Neuronal stem cell (in vitro differentiated cells): ENCODE measurements around the gene NAA30.

ENCODE experiments used
- DNase-seq: peaks from one replicate; pipeline ENCODE4 v3.0.0-alpha.2; 2013; ENCODE audit warnings: low spot score
- H2AFZ ChIP-seq: one replicate; pipeline ENCODE4 v1.6.1; 2013; ENCODE audit warnings: mild to moderate bottlenecking, low read length, inconsistent platforms
- H2AK5ac ChIP-seq: 2 replicates; pipeline ENCODE4 v1.6.1; 2013; ENCODE audit warnings: low read depth, mild to moderate bottlenecking, inconsistent platforms, low read length, moderate library complexity, mixed read lengths
- H2BK120ac ChIP-seq: 2 replicates; pipeline ENCODE4 v1.6.1; 2013; ENCODE audit warnings: low read depth, mild to moderate bottlenecking, inconsistent platforms, low read length, moderate library complexity, mixed read lengths
- H2BK12ac ChIP-seq: one replicate; pipeline ENCODE4 v1.6.1; 2013; ENCODE audit warnings: low read length, inconsistent platforms
- H2BK15ac ChIP-seq: 2 replicates; pipeline ENCODE4 v1.6.1; 2013; ENCODE audit warnings: mild to moderate bottlenecking, low read length, inconsistent platforms, mixed read lengths
- H2BK5ac ChIP-seq: one replicate; pipeline ENCODE4 v1.6.1; 2013; ENCODE audit warnings: inconsistent platforms, mild to moderate bottlenecking, low read length, moderate library complexity
- H3K14ac ChIP-seq: one replicate; pipeline ENCODE4 v1.6.1; 2013; ENCODE audit warnings: low read length, inconsistent platforms
- H3K18ac ChIP-seq: 2 replicates; pipeline ENCODE4 v1.6.1; 2013; ENCODE audit warnings: low read length, inconsistent platforms
- H3K23ac ChIP-seq: 2 replicates; pipeline ENCODE4 v1.6.1; 2013; ENCODE audit warnings: low read depth, mild to moderate bottlenecking, mixed read lengths, low read length, inconsistent platforms; ENCODE audit not compliant: poor library complexity
- H3K27ac ChIP-seq: replicated peaks from 3 replicates; pipeline ENCODE4 v1.5.1; 2013; ENCODE audit warnings: low read length, inconsistent platforms
- H3K27me3 ChIP-seq, 3 experiments: 2 replicates each; pipeline ENCODE4 v1.6.1; 2013; ENCODE audit warnings: low read length in 3 of 3, mild to moderate bottlenecking in 2 of 3, inconsistent platforms in 1 of 3, low read depth in 1 of 3, mixed read lengths in 1 of 3, moderate library complexity in 1 of 3; ENCODE audit not compliant: control insufficient read depth in 3 of 3, insufficient read depth in 3 of 3
- H3K36me3 ChIP-seq, 2 donors: replicated peaks in 1 of 2; 2 replicates each; pipeline ENCODE4 v1.6.1; 2013; ENCODE audit warnings: low read length in 2 of 2; ENCODE audit not compliant: control insufficient read depth in 2 of 2, insufficient read depth in 2 of 2
- H3K4ac ChIP-seq: 2 replicates; pipeline ENCODE4 v1.6.1; 2013; ENCODE audit warnings: inconsistent platforms, mild to moderate bottlenecking, low read length, moderate library complexity
- H3K4me1 ChIP-seq, 2 donors: 1 replicate in 1 of 2; 2 replicates in 1 of 2; pipeline ENCODE4 v1.6.1; 2013; ENCODE audit warnings: low read length in 2 of 2, low read depth in 1 of 2; ENCODE audit not compliant: control insufficient read depth in 2 of 2, insufficient read depth in 1 of 2
- H3K4me2 ChIP-seq: one replicate; pipeline ENCODE4 v1.6.1; 2013; ENCODE audit warnings: mild to moderate bottlenecking, low read length, inconsistent platforms; ENCODE audit not compliant: insufficient read depth, poor library complexity, severe bottlenecking
- H3K4me3 ChIP-seq, 2 donors: 2 replicates each; pipeline ENCODE4 v1.5.1; 2013; ENCODE audit warnings: low read length in 2 of 2, mild to moderate bottlenecking in 2 of 2, inconsistent platforms in 1 of 2, moderate library complexity in 1 of 2
- H3K79me1 ChIP-seq: one replicate; pipeline ENCODE4 v1.6.1; 2013; ENCODE audit warnings: low read depth, mild to moderate bottlenecking, inconsistent platforms, low read length, moderate library complexity
- H3K9ac ChIP-seq: one replicate; pipeline ENCODE4 v1.6.1; 2013; ENCODE audit warnings: mild to moderate bottlenecking, low read depth, low read length, inconsistent platforms; ENCODE audit not compliant: poor library complexity
- H3K9me3 ChIP-seq, 2 donors: replicated peaks in 1 of 2; 2 replicates each; pipeline versions ENCODE3 to v1.6.1; 2013; ENCODE audit warnings: low read length in 2 of 2, mild to moderate bottlenecking in 2 of 2, inconsistent platforms in 1 of 2, low read depth in 1 of 2, mixed read lengths in 1 of 2, moderate library complexity in 1 of 2; ENCODE audit not compliant: control insufficient read depth in 2 of 2, insufficient read depth in 1 of 2
- H4K8ac ChIP-seq: one replicate; pipeline ENCODE4 v1.6.1; 2013; ENCODE audit warnings: low read depth, mild to moderate bottlenecking, inconsistent platforms, low read length, moderate library complexity
- H4K91ac ChIP-seq: one replicate; pipeline ENCODE4 v1.6.1; 2013; ENCODE audit warnings: low read length, low read depth, mild to moderate bottlenecking, inconsistent platforms; ENCODE audit not compliant: poor library complexity
- WGBS, 2 donors: extraction: QIAGEN DNeasy Blood & Tissue Kit; methylation state at CpG; one replicate each; pipeline ENCODE4 v1.1.7; 2013; ENCODE audit warnings: missing lambda C conversion rate in 2 of 2, mixed read lengths in 1 of 2; ENCODE audit not compliant: insufficient read length in 2 of 2, insufficient replicate concordance in 1 of 2; ENCODE audit errors: extremely low coverage in 2 of 2; 5-methylcytosine and 5-hydroxymethylcytosine counted together

The NAA30 gene

GRCh38 chr14:57389646-57390036 is 745 bp upstream of the NAA30 start:
- DNase-seq = no peak
- peaks cover 3 to 16% of the 10 kb centered on the region in 2 donors for H3K4me1 ChIP-seq
- H2BK120ac ChIP-seq = no peak overlapping the region
- no peaks in the 10 kb centered on the region for H3K9me3 ChIP-seq
- WGBS, 2 donors = no CpG with 5 or more reads among the region's 5 CpGs
- no peak overlapping the region for H3K27ac ChIP-seq
- H3K36me3 ChIP-seq = peaks cover 0 to 14% of the 10 kb centered on the region in 2 donors
- no peak overlapping the region for H2AK5ac ChIP-seq
- peak overlapping the region; percentile 60 for H3K4me2 ChIP-seq
- peaks cover 2% of the 10 kb centered on the region for H3K79me1 ChIP-seq
- H2BK15ac ChIP-seq = no peak overlapping the region
- H2BK12ac ChIP-seq = no peak overlapping the region
- H3K9ac ChIP-seq = no peak overlapping the region
- no peak overlapping the region for H3K18ac ChIP-seq
- H4K91ac ChIP-seq = no peak overlapping the region
- H3K4me3 ChIP-seq = peak overlapping the region; percentile 75 to 99
- H3K4ac ChIP-seq = no peak overlapping the region
- H2BK5ac ChIP-seq = no peak overlapping the region
- no peak overlapping the region for H3K23ac ChIP-seq
- H3K14ac ChIP-seq = no peak overlapping the region
- no peak overlapping the region for H4K8ac ChIP-seq
- H2AFZ ChIP-seq = peak overlapping the region; percentile 99
- H3K27me3 ChIP-seq = peaks cover 0 to 19% (median 0%) of the 10 kb centered on the region in 3 experiments

GRCh38 chr14:57390806-57391516 is 575 bp downstream of the NAA30 start:
- WGBS, 2 donors = no CpG with 5 or more reads among the region's 71 CpGs
- H2AFZ ChIP-seq = peak overlapping the region; percentile 99

DNA sequence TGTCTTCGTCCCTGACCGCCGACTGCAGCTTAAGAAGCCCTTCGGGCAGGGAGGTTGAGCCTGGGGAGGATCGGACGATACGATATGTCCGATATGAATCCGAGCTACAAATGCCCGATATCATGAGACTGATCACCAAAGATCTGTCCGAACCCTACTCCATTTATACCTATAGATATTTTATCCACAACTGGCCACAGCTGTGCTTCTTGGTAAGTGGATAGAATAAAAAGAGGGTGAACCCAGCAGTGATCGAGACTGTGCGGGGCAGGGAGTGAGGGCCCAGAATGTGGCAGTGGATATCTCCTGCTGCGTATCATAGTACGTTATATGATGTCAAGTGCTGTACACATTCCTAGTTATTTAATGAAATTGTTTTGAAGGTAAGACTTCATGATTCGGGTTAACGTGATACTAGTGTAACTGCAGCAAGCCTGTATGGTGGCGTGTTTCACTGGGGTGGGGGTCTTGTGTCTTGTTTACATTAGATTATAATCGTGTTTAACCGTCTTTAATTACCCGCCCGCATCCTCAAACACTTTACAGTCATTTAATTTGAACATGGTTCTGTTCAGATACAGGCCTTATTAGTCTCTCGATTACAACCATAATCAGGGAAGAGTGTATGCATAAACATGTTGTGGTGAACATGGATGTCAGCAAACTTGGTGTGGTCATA is 1.3 kb downstream of the NAA30 start:
- H4K91ac ChIP-seq = no peak overlapping the region
- no peak overlapping the region for H2BK5ac ChIP-seq
- H3K18ac ChIP-seq = no peak overlapping the region
- H3K23ac ChIP-seq = peak overlapping the region; percentile 99
- peak overlapping the region; percentile 82 for H3K14ac ChIP-seq
- no peak overlapping the region for H3K27ac ChIP-seq
- peak overlapping the region; percentile 68 for H3K4me2 ChIP-seq
- peak overlapping the region; percentile 98 for H3K9ac ChIP-seq
- WGBS, 2 donors = no CpG with 5 or more reads among the region's 23 CpGs
- no peak overlapping the region for H2AK5ac ChIP-seq
- H4K8ac ChIP-seq = no peak overlapping the region
- no peak overlapping the region for H2BK15ac ChIP-seq
- H3K4ac ChIP-seq = no peak overlapping the region
- no peak for DNase-seq
- H3K79me1 ChIP-seq = peaks cover 2% of the 10 kb centered on the region
- H3K4me3 ChIP-seq = peak overlapping the region; percentile 75 to 99
- H2BK12ac ChIP-seq = no peak overlapping the region
- H2AFZ ChIP-seq = peak overlapping the region; percentile 99
- H3K4me1 ChIP-seq = peaks cover 3 to 16% of the 10 kb centered on the region in 2 donors
- peaks cover 2 to 23% of the 10 kb centered on the region in 2 donors for H3K36me3 ChIP-seq
- no peaks in the 10 kb centered on the region for H3K9me3 ChIP-seq
- no peak overlapping the region for H2BK120ac ChIP-seq
- peaks cover 0 to 6% (median 0%) of the 10 kb centered on the region in 3 experiments for H3K27me3 ChIP-seq

More at GRCh38 chr14:57390806-57391516, 575 bp downstream of the NAA30 start:
- Histone ChIP-seq H3K9ac (peak overlapping the region; percentile 98), H3K4me2 (peak overlapping the region; percentile 68), H3K79me1 (peaks cover 2% of the 10 kb centered on the region), H2AK5ac (no peak overlapping the region), H2BK120ac (no peak overlapping the region), H3K27me3 (peaks cover 0 to 12% (median 0%) of the 10 kb centered on the region in 3 experiments), H3K23ac (peak overlapping the region; percentile 99), H3K14ac (peak overlapping the region; percentile 97), H3K4ac (no peak overlapping the region), H4K91ac (no peak overlapping the region), H2BK15ac (peak overlapping the region; percentile 67), H2BK5ac (peak overlapping the region; percentile 82), H3K9me3 (no peaks in the 10 kb centered on the region), H3K36me3 (peaks cover under 1 to 16% of the 10 kb centered on the region in 2 donors), H4K8ac (no peak overlapping the region), H3K27ac (peak overlapping the region; percentile 73), H2BK12ac (no peak overlapping the region), H3K4me3 (peak overlapping the region; percentile 75 to 99), H3K18ac (peak overlapping the region; percentile 98), H3K4me1 (peaks cover 3 to 16% of the 10 kb centered on the region in 2 donors)
- peak; percentile 30 for DNase-seq

DNA sequence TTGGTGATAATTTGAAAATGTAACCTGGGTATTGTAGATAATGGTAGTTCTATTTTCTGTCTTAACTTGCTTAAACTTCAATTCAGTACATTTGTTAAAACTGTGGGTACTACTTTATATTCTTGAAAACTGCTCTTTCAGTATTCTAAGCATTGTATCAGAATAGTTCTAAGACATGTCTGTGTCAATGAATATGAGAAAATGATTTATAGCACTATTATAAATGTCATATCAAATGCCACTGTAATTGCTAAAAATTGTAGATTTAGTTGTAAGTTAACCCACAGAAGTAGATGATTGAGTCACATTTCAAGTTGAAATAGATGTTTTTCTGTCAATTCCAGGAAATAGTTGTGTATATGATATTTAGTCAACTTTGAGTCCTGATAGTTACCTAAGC is 2.4 kb downstream of the NAA30 start:
- H3K18ac ChIP-seq = no peak overlapping the region
- H3K4me1 ChIP-seq = peaks cover 3 to 16% of the 10 kb centered on the region in 2 donors
- H2BK12ac ChIP-seq = no peak overlapping the region
- H3K9me3 ChIP-seq = no peaks in the 10 kb centered on the region
- H4K91ac ChIP-seq = no peak overlapping the region
- no peak overlapping the region for H3K9ac ChIP-seq
- no peak overlapping the region for H4K8ac ChIP-seq
- H3K79me1 ChIP-seq = peaks cover 2% of the 10 kb centered on the region
- H3K36me3 ChIP-seq = peaks cover 2 to 35% of the 10 kb centered on the region in 2 donors
- H3K27ac ChIP-seq = no peak overlapping the region
- H3K4ac ChIP-seq = no peak overlapping the region
- no peak overlapping the region for H3K14ac ChIP-seq
- H2BK5ac ChIP-seq = no peak overlapping the region
- H3K4me2 ChIP-seq = no peak overlapping the region
- H3K23ac ChIP-seq = no peak overlapping the region
- H2AFZ ChIP-seq = no peak overlapping the region
- H2BK15ac ChIP-seq = no peak overlapping the region
- no peak overlapping the region for H2AK5ac ChIP-seq
- DNase-seq = no peak
- H3K27me3 ChIP-seq = peaks cover 0 to 3% (median 0%) of the 10 kb centered on the region in 3 experiments
- no peak overlapping the region for H2BK120ac ChIP-seq
- H3K4me3 ChIP-seq = peak overlapping the region in 1 of 2 donors; percentile 75
